ENCODE results near the gene PHACTR2. TPM values are rescaled to one million over a fixed set of nuclear protein-coding genes. Genes with fewer than 3 reads are reported as not detected.

Gene PHACTR2
- total and polyA plus RNA-seq, 4 donors, result 4.0 to 23.8 (median 15.0) TPM

GRCh38 chr6:143766185-143766553 is 88.4 kb downstream of the PHACTR2 start:
- H3K9me3 ChIP-seq (ENCODE audit: control insufficient read depth in 4 of 4, low read length in 3 of 4), result peaks cover 0 to 1% (median 0%) of the 10 kb centered on the region in 4 donors
- H3K4me3 ChIP-seq (ENCODE audit: low read depth in 1 of 3, low read length in 3 of 3), result no peak overlapping the region

DNA sequence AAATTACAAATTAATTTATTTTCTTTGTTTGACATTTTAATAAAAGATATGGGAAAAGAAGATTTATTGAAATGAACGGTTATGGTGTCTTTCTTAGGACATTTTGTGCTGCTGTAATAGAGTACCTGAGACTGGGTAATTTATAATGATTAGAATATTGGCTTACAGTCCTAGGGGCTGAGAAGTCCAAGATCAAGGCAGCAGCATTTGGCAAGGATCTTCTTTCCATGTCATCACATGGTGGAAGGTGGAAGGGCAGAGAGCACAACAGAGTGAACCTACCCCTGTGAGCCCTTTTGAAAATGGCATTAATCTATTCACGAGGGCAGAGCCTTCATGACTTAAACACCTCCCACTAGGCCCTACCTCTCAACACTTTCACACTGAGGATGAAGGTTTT is 89.7 kb downstream of the PHACTR2 start:
- 95% methylated on average over 2 of the region's 2 CpGs for WGBS
- Histone ChIP-seq H3K4me3 (ENCODE audit: low read depth in 1 of 3, low read length in 3 of 3) (no peak overlapping the region), H3K9me3 (ENCODE audit: control insufficient read depth in 4 of 4, low read length in 3 of 4) (peaks cover 0 to 1% (median 0%) of the 10 kb centered on the region in 4 donors), H3K27ac (ENCODE audit: low read depth in 1 of 2, low read length in 2 of 2) (no peak overlapping the region), H3K4me1 (ENCODE audit: control insufficient read depth in 4 of 4, insufficient read depth in 4 of 4, low read length in 3 of 4) (no peaks in the 10 kb centered on the region), H3K9ac (ENCODE audit: low read depth in 1 of 2, low read length in 2 of 2) (no peak overlapping the region), H3K36me3 (ENCODE audit: control insufficient read depth in 4 of 4, insufficient read depth in 3 of 4, low read depth in 1 of 4, low read length in 3 of 4) (peaks cover 2 to 17% (median 7%) of the 10 kb centered on the region in 4 donors), H3K27me3 (ENCODE audit: control insufficient read depth in 4 of 4, insufficient read depth in 4 of 4, low read length in 3 of 4) (no peaks in the 10 kb centered on the region)
- no peak for DNase-seq (ENCODE audit: low spot score)
- no peak for TF ChIP-seq RAD21 (IDR thresholded peaks at IDR 0.05)
- TF ChIP-seq HNF4G (IDR thresholded peaks at IDR 0.05), result no peak
- no peak for TF ChIP-seq TAF1 (conservative IDR thresholded peaks at IDR 0.05)
- no peak for TF ChIP-seq ZBTB33 (IDR thresholded peaks at IDR 0.05)
- TF ChIP-seq HNF4A (conservative IDR thresholded peaks at IDR 0.05), result no peak
- no peak for TF ChIP-seq CTCF (IDR thresholded peaks at IDR 0.05; ENCODE audit: low read depth, low read length, missing input control)
- no peak for TF ChIP-seq FOXA1 (IDR thresholded peaks at IDR 0.05)
- TF ChIP-seq JUND (IDR thresholded peaks at IDR 0.05), result no peak

More at GRCh38 chr6:143766185-143766553, 88.4 kb downstream of the PHACTR2 start:
- Histone ChIP-seq H3K27ac (ENCODE audit: low read depth in 1 of 2, low read length in 2 of 2) (no peak overlapping the region), H3K27me3 (ENCODE audit: control insufficient read depth in 4 of 4, insufficient read depth in 4 of 4, low read length in 3 of 4) (no peaks in the 10 kb centered on the region), H3K36me3 (ENCODE audit: control insufficient read depth in 4 of 4, insufficient read depth in 3 of 4, low read depth in 1 of 4, low read length in 3 of 4) (peaks cover 2 to 17% (median 7%) of the 10 kb centered on the region in 4 donors), H3K9ac (ENCODE audit: low read depth in 1 of 2, low read length in 2 of 2) (no peak overlapping the region), H3K4me1 (ENCODE audit: control insufficient read depth in 4 of 4, insufficient read depth in 4 of 4, low read length in 3 of 4) (no peaks in the 10 kb centered on the region)
- 99% methylated on average over 1 of the region's 1 CpG for WGBS
- TF ChIP-seq YY1 (IDR thresholded peaks at IDR 0.05), result no peak
- DNase-seq (ENCODE audit: low spot score), result no peak

GRCh38 chr6:143772116-143773086 is 94.6 kb downstream of the PHACTR2 start:
- Histone ChIP-seq H3K27me3 (ENCODE audit: control insufficient read depth in 4 of 4, insufficient read depth in 4 of 4, low read length in 3 of 4) (no peaks in the 10 kb centered on the region), H3K9ac (ENCODE audit: low read depth in 1 of 2, low read length in 2 of 2) (no peak overlapping the region), H3K27ac (ENCODE audit: low read depth in 1 of 2, low read length in 2 of 2) (no peak overlapping the region), H3K4me1 (ENCODE audit: control insufficient read depth in 4 of 4, insufficient read depth in 4 of 4, low read length in 3 of 4) (peaks cover 5 to 17% (median 10%) of the 10 kb centered on the region in 4 donors), H3K4me3 (ENCODE audit: low read depth in 1 of 3, low read length in 3 of 3) (no peak overlapping the region), H3K36me3 (ENCODE audit: control insufficient read depth in 4 of 4, insufficient read depth in 3 of 4, low read depth in 1 of 4, low read length in 3 of 4) (peaks cover 0 to 8% (median 2%) of the 10 kb centered on the region in 4 donors), H3K9me3 (ENCODE audit: control insufficient read depth in 4 of 4, low read length in 3 of 4) (no peaks in the 10 kb centered on the region)
- DNase-seq (ENCODE audit: low spot score), result no peak
- WGBS, result 88% methylated on average over 16 of the region's 16 CpGs
- no peak for TF ChIP-seq HNF4G (IDR thresholded peaks at IDR 0.05)
- no peak for TF ChIP-seq SP1 (IDR thresholded peaks at IDR 0.05)
